Smooth muscle cell (in vitro differentiated cells): ENCODE data around the gene NSF. TPM values are rescaled to one million over a fixed set of nuclear protein-coding genes. Genes with fewer than 3 reads are reported as not detected.

Source experiments
- DNase-seq: peaks from one replicate; lab custom pipeline; 2025; ENCODE audit not compliant: unreplicated experiment; lab: John Stamatoyannopoulos, UW
- H2AFZ ChIP-seq: fragments of 200-600 bp; sonication (generic); 2 replicates; pipeline ENCODE4 v1.6.0; 2016; ENCODE audit warnings: antibody characterized with exemption, low read depth, mild to moderate bottlenecking
- H3F3A ChIP-seq: fragments of 200-600 bp; sonication (generic); 2 replicates; pipeline ENCODE4 v1.6.0; 2017; ENCODE audit warnings: antibody characterized with exemption, low read depth
- H3K27ac ChIP-seq: fragments of 200-600 bp; sonication (generic); 2 replicates; pipeline ENCODE4 v1.5.1; 2016; ENCODE audit warnings: low read depth, mild to moderate bottlenecking
- H3K27me3 ChIP-seq: fragments of 200-600 bp; sonication (generic); 2 replicates; pipeline ENCODE4 v1.6.1; 2016; ENCODE audit warnings: low read depth, mild to moderate bottlenecking
- H3K36me3 ChIP-seq: fragments of 200-600 bp; sonication (generic); 2 replicates; pipeline ENCODE4 v1.5.1; 2016; ENCODE audit warnings: low read depth
- H3K4me1 ChIP-seq: fragments of 200-600 bp; sonication (generic); 2 replicates; pipeline ENCODE4 v1.5.1; 2016; ENCODE audit warnings: low read depth
- H3K4me2 ChIP-seq: fragments of 200-600 bp; sonication (generic); 2 replicates; pipeline ENCODE4 v1.6.0; 2016; ENCODE audit warnings: mild to moderate bottlenecking
- H3K4me3 ChIP-seq: fragments of 200-600 bp; sonication (generic); 2 replicates; pipeline ENCODE4 v1.5.1; 2016; ENCODE audit warnings: mild to moderate bottlenecking
- H3K79me2 ChIP-seq: fragments of 200-600 bp; sonication (generic); 2 replicates; pipeline ENCODE4 v1.6.0; 2016; ENCODE audit warnings: low read depth, mild to moderate bottlenecking
- H3K9ac ChIP-seq: fragments of 200-600 bp; sonication (generic); 2 replicates; pipeline ENCODE4 v1.6.0; 2016; ENCODE audit warnings: low read depth
- H3K9me3 ChIP-seq: fragments of 200-600 bp; sonication (generic); replicated peaks from 2 replicates; pipeline ENCODE4 v1.5.1; 2016; ENCODE audit warnings: low read depth
- H4K20me1 ChIP-seq: fragments of 200-600 bp; sonication (generic); 2 replicates; pipeline ENCODE4 v1.6.0; 2016; ENCODE audit warnings: low read depth
- CTCF ChIP-seq: fragments of 200-600 bp; sonication (generic); IDR thresholded peaks from 2 replicates; pipeline ENCODE4 v1.5.1; 2017; ENCODE audit warnings: borderline replicate concordance, mild to moderate bottlenecking, antibody characterized with exemption; ENCODE audit not compliant: insufficient read depth, poor library complexity, severe bottlenecking
- WGBS: methylation state at CpG from one replicate; pipeline ENCODE4 v1.1.7; 2016; ENCODE audit warnings: low lambda C conversion rate; 5-methylcytosine and 5-hydroxymethylcytosine counted together
- polyA plus RNA-seq: library from polyadenylated mRNA; unstranded; fragments of >200 nt; fragmentation: Nextera tagmentation; extraction: Ambion mirVana; gene quantifications from 2 replicates; pipeline ENCODE4 v1.2.1, GENCODE V29; 2016
- total RNA-seq: library from RNA; depleted of rRNA; stranded (reverse); fragments of >200 nt; gene quantifications from 2 replicates; pipeline ENCODE4 v1.2.3, GENCODE V29; 2014

Gene NSF
- total and polyA plus RNA-seq, 2 experiments from 2014 or later = 27.7 to 34.0 TPM

- H3K9me3 ChIP-seq = no peaks in the 10 kb centered on the region
- H3K4me3 ChIP-seq = no peak overlapping the region
- no peak for TF ChIP-seq CTCF
- no peaks in the 10 kb centered on the region for H3K79me2 ChIP-seq
- H2AFZ ChIP-seq = no peak overlapping the region
- no peak for DNase-seq
- no peak overlapping the region for H3K9ac ChIP-seq
- no peaks in the 10 kb centered on the region for H3K36me3 ChIP-seq
- WGBS = 91% methylated on average over 5 of the region's 5 CpGs
- H4K20me1 ChIP-seq = no peaks in the 10 kb centered on the region
- no peak overlapping the region for H3K4me2 ChIP-seq
- H3F3A ChIP-seq = no peaks in the 10 kb centered on the region
- no peaks in the 10 kb centered on the region for H3K4me1 ChIP-seq
- H3K27ac ChIP-seq = no peak overlapping the region
- no peaks in the 10 kb centered on the region for H3K27me3 ChIP-seq
Measured at GRCh38 chr17:46758614-46759013, 168.1 kb downstream of the NSF start.

- Histone ChIP-seq H3K9me3 (no peaks in the 10 kb centered on the region), H3K4me1 (no peaks in the 10 kb centered on the region), H3K27ac (no peak overlapping the region), H3K4me3 (no peak overlapping the region), H3K36me3 (no peaks in the 10 kb centered on the region), H3F3A (no peaks in the 10 kb centered on the region), H3K9ac (no peak overlapping the region), H4K20me1 (no peaks in the 10 kb centered on the region), H2AFZ (no peak overlapping the region), H3K79me2 (no peaks in the 10 kb centered on the region), H3K27me3 (no peaks in the 10 kb centered on the region), H3K4me2 (no peak overlapping the region)
- 97% methylated on average over 9 of the region's 9 CpGs for WGBS
- TF ChIP-seq CTCF = no peak
- no peak for DNase-seq
Measured at GRCh38 chr17:46759141-46759540, 168.7 kb downstream of the NSF start.

- Histone ChIP-seq H2AFZ (no peak overlapping the region), H3K79me2 (no peaks in the 10 kb centered on the region), H3K4me2 (no peak overlapping the region), H3K27ac (no peak overlapping the region), H3K4me1 (no peaks in the 10 kb centered on the region), H3K27me3 (no peaks in the 10 kb centered on the region), H3K9ac (no peak overlapping the region), H3F3A (no peaks in the 10 kb centered on the region), H4K20me1 (no peaks in the 10 kb centered on the region), H3K9me3 (no peaks in the 10 kb centered on the region), H3K4me3 (no peak overlapping the region), H3K36me3 (no peaks in the 10 kb centered on the region)
- 80% methylated on average over 3 of the region's 3 CpGs for WGBS
- DNase-seq = no peak
- TF ChIP-seq CTCF = no peak
Measured at GRCh38 chr17:46763416-46763815, 172.9 kb downstream of the NSF start.

GRCh38 chr17:46764000-46764708 is 173.7 kb downstream of the NSF start:
- no peak overlapping the region for H3K4me2 ChIP-seq
- H3K4me3 ChIP-seq = no peak overlapping the region
- no peaks in the 10 kb centered on the region for H3K36me3 ChIP-seq
- no peaks in the 10 kb centered on the region for H3K4me1 ChIP-seq
- no peaks in the 10 kb centered on the region for H3K27me3 ChIP-seq
- H4K20me1 ChIP-seq = no peaks in the 10 kb centered on the region
- no peak overlapping the region for H3K9ac ChIP-seq
- no peak overlapping the region for H3K27ac ChIP-seq
- DNase-seq = no peak
- H2AFZ ChIP-seq = no peak overlapping the region
- TF ChIP-seq CTCF = no peak
- 92% methylated on average over 12 of the region's 12 CpGs for WGBS
- no peaks in the 10 kb centered on the region for H3F3A ChIP-seq
- no peaks in the 10 kb centered on the region for H3K79me2 ChIP-seq
- H3K9me3 ChIP-seq = no peaks in the 10 kb centered on the region
